ENCODE data around the gene LIX1. TPM values are rescaled to one million over a fixed set of nuclear protein-coding genes. Genes with fewer than 3 reads are reported as not detected.

The LIX1 gene
- polyA plus RNA-seq, 2 of the 4 experiments (the other 2 are of a cell fraction), result not detected

DNA sequence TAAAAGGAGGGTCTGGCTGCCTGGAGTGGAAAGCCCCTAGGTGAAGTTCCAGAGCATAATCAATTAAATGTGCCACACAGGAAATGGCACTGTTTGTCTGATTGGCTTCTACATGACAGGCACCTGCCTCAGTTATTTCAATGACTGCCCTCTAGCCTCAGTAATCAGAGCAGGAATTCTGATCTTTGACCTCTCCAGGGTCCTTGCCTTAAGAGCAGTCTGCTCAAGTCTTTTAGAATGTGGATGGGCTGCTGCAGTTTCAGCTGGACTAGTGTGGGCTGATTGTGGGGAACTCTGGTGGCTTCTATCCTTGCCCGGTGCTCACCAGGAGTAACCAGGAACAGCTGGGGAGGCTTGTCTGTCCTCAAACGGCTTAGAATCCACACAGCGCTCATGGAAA lies 98.9 kb downstream of the LIX1 start:
- DNase-seq (ENCODE audit: low read depth in 1 of 2, low spot score in 1 of 2), result no peak
- no peak for TF ChIP-seq MAFK (IDR thresholded peaks at IDR 0.05; ENCODE audit: partially characterized antibody)
- no peak for TF ChIP-seq CHD2 (IDR thresholded peaks at IDR 0.05; ENCODE audit: low read length, partially characterized antibody)
- no peak for TF ChIP-seq ZFP36 (IDR thresholded peaks at IDR 0.05; ENCODE audit: borderline replicate concordance, partially characterized antibody)
- TF ChIP-seq BHLHE40 (IDR thresholded peaks at IDR 0.05; ENCODE audit: low read depth, low read length), result no peak
- TF ChIP-seq NFE2L2 (conservative IDR thresholded peaks at IDR 0.05; ENCODE audit: low read length), result no peak
- TF ChIP-seq, protein P1, sequence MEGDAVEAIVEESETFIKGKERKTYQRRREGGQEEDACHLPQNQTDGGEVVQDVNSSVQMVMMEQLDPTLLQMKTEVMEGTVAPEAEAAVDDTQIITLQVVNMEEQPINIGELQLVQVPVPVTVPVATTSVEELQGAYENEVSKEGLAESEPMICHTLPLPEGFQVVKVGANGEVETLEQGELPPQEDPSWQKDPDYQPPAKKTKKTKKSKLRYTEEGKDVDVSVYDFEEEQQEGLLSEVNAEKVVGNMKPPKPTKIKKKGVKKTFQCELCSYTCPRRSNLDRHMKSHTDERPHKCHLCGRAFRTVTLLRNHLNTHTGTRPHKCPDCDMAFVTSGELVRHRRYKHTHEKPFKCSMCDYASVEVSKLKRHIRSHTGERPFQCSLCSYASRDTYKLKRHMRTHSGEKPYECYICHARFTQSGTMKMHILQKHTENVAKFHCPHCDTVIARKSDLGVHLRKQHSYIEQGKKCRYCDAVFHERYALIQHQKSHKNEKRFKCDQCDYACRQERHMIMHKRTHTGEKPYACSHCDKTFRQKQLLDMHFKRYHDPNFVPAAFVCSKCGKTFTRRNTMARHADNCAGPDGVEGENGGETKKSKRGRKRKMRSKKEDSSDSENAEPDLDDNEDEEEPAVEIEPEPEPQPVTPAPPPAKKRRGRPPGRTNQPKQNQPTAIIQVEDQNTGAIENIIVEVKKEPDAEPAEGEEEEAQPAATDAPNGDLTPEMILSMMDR (IDR thresholded peaks at IDR 0.05), result no peak
- no peak for TF ChIP-seq EHF (CRISPR knock-in tag; IDR thresholded peaks at IDR 0.05)
- no peak for TF ChIP-seq KDM5A (IDR thresholded peaks at IDR 0.05)
- TF ChIP-seq, protein P2, sequence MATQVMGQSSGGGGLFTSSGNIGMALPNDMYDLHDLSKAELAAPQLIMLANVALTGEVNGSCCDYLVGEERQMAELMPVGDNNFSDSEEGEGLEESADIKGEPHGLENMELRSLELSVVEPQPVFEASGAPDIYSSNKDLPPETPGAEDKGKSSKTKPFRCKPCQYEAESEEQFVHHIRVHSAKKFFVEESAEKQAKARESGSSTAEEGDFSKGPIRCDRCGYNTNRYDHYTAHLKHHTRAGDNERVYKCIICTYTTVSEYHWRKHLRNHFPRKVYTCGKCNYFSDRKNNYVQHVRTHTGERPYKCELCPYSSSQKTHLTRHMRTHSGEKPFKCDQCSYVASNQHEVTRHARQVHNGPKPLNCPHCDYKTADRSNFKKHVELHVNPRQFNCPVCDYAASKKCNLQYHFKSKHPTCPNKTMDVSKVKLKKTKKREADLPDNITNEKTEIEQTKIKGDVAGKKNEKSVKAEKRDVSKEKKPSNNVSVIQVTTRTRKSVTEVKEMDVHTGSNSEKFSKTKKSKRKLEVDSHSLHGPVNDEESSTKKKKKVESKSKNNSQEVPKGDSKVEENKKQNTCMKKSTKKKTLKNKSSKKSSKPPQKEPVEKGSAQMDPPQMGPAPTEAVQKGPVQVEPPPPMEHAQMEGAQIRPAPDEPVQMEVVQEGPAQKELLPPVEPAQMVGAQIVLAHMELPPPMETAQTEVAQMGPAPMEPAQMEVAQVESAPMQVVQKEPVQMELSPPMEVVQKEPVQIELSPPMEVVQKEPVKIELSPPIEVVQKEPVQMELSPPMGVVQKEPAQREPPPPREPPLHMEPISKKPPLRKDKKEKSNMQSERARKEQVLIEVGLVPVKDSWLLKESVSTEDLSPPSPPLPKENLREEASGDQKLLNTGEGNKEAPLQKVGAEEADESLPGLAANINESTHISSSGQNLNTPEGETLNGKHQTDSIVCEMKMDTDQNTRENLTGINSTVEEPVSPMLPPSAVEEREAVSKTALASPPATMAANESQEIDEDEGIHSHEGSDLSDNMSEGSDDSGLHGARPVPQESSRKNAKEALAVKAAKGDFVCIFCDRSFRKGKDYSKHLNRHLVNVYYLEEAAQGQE (IDR thresholded peaks at IDR 0.05), result no peak
- no peak for TF ChIP-seq FOSB (CRISPR knock-in tag; IDR thresholded peaks at IDR 0.05)
- peaks cover 10% of the 10 kb centered on the region; the same call in 2 of the 3 replicates for H3K4me1 ChIP-seq
- H3K27ac ChIP-seq, result no peak overlapping the region
- FAIRE-seq, result no peak
- H3K9me3 ChIP-seq, result no peaks in the 10 kb centered on the region
- no peak overlapping the region for H3K4me3 ChIP-seq
- no peak for ATAC-seq
- CTCF ChIA-PET, result interaction anchor here (1.3 kb wide), 1 partner anchor 62 kb away, joined by 3 read pairs; no protein-coding TSS in a partner anchor
- WGBS (ENCODE audit: missing lambda C conversion rate), result 80% methylated on average over 3 of the region's 3 CpGs
- POLR2A ChIA-PET, result no interaction called here
- no peak overlapping the region for H3K4me2 ChIP-seq

DNA sequence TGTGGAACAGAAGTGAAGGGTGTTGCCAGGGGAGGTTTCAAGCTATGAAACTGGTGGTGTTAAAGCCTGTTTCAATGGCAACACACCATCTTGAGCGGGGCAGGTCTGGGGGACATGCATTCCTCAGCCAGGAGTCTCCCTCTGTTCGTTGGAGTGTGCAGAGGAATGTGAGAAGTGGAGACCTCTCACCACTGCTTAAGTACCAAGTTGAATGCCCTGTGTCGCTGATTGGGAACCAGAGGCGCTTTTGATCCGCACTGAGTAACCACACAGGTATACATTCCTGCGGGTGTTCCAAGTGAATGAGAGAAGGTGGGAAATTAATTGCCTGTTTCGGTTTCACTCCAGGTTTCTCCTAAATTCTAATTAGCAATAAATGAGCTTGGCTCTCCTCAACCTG lies 99.4 kb downstream of the LIX1 start:
- TF ChIP-seq EP300 (IDR thresholded peaks at IDR 0.05) (no peak), SMC3 (IDR thresholded peaks at IDR 0.05) (no peak), CBX8 (IDR thresholded peaks at IDR 0.05) (no peak), MAZ (IDR thresholded peaks at IDR 0.05; ENCODE audit: borderline replicate concordance, low read depth, low read length) (no peak), NR3C1 (IDR thresholded peaks at IDR 0.05) (no peak), JUNB (IDR thresholded peaks at IDR 0.05) (no peak), HOXB5 (CRISPR knock-in tag; IDR thresholded peaks at IDR 0.05) (no peak), RFX5 (IDR thresholded peaks at IDR 0.05) (no peak), CHD4 (IDR thresholded peaks at IDR 0.05; ENCODE audit: borderline replicate concordance) (no peak), MYC (IDR thresholded peaks at IDR 0.05; ENCODE audit: borderline replicate concordance, low read length) (no peak), SREBF2 (IDR thresholded peaks at IDR 0.05) (no peak)
- TF ChIP-seq, protein P3, sequence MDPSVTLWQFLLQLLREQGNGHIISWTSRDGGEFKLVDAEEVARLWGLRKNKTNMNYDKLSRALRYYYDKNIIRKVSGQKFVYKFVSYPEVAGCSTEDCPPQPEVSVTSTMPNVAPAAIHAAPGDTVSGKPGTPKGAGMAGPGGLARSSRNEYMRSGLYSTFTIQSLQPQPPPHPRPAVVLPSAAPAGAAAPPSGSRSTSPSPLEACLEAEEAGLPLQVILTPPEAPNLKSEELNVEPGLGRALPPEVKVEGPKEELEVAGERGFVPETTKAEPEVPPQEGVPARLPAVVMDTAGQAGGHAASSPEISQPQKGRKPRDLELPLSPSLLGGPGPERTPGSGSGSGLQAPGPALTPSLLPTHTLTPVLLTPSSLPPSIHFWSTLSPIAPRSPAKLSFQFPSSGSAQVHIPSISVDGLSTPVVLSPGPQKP (IDR thresholded peaks at IDR 0.05; ENCODE audit: low read depth, low read length), result no peak
- TF ChIP-seq, protein P4, sequence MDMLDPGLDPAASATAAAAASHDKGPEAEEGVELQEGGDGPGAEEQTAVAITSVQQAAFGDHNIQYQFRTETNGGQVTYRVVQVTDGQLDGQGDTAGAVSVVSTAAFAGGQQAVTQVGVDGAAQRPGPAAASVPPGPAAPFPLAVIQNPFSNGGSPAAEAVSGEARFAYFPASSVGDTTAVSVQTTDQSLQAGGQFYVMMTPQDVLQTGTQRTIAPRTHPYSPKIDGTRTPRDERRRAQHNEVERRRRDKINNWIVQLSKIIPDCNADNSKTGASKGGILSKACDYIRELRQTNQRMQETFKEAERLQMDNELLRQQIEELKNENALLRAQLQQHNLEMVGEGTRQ (IDR thresholded peaks at IDR 0.05), result no peak
- TF ChIP-seq, protein P5, sequence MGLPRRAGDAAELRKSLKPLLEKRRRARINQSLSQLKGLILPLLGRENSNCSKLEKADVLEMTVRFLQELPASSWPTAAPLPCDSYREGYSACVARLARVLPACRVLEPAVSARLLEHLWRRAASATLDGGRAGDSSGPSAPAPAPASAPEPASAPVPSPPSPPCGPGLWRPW (IDR thresholded peaks at IDR 0.05), result no peak
- TF ChIP-seq, protein P6, sequence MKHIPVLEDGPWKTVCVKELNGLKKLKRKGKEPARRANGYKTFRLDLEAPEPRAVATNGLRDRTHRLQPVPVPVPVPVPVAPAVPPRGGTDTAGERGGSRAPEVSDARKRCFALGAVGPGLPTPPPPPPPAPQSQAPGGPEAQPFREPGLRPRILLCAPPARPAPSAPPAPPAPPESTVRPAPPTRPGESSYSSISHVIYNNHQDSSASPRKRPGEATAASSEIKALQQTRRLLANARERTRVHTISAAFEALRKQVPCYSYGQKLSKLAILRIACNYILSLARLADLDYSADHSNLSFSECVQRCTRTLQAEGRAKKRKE (CRISPR knock-in tag; IDR thresholded peaks at IDR 0.05; ENCODE audit: low read depth), result no peak
- Histone ChIP-seq H3K4me2 (no peak overlapping the region), H3K4me1 (peaks cover 10% of the 10 kb centered on the region; the same call in 2 of the 3 replicates), H3K9me3 (no peaks in the 10 kb centered on the region), H3K27ac (no peak overlapping the region), H3K4me3 (no peak overlapping the region)
- ChIA-PET POLR2A (no interaction called here), CTCF (interaction anchor here (1.0 to 1.3 kb wide), 2 partner anchors 63 to 100 kb away, joined by 3 read pairs; partner anchors contain the start of gene LIX1)
- ATAC-seq (no peak), FAIRE-seq (no peak), DNase-seq (ENCODE audit: low read depth in 1 of 2, low spot score in 1 of 2) (no peak)
- 86% methylated on average over 7 of the region's 7 CpGs for WGBS (ENCODE audit: missing lambda C conversion rate)
